SU-DHL-6 (cell line): ENCODE measurements around the gene OR12D2.

ENCODE experiments used
- H2AFZ ChIP-seq: fragments of 200-600 bp; sonication (generic); 2 replicates; pipeline ENCODE4 v1.6.1; 2014; ENCODE audit warnings: low read depth, mild to moderate bottlenecking, moderate library complexity, mixed read lengths, antibody characterized with exemption, low read length; ENCODE audit not compliant: severe bottlenecking
- H3F3A ChIP-seq: fragments of 200-600 bp; shearing (Covaris generic); 2 replicates; pipeline ENCODE4 v1.6.0; 2016; ENCODE audit warnings: antibody characterized with exemption, mild to moderate bottlenecking; ENCODE audit not compliant: insufficient read depth
- H3K27ac ChIP-seq: fragments of 200-600 bp; sonication (generic); 2 replicates; pipeline ENCODE4 v1.5.1; 2016; ENCODE audit warnings: low read depth, mild to moderate bottlenecking, low read length, moderate library complexity, mixed read lengths
- H3K27me3 ChIP-seq: fragments of 200-600 bp; sonication (generic), shearing (Covaris generic); 2 replicates; pipeline ENCODE4 v1.6.0; 2014; ENCODE audit warnings: mild to moderate bottlenecking, low read length
- H3K36me3 ChIP-seq: fragments of 200-600 bp; sonication (generic); 2 replicates; pipeline ENCODE4 v1.6.1; 2014; ENCODE audit warnings: mild to moderate bottlenecking, low read length, mixed read lengths
- H3K4me2 ChIP-seq: fragments of 300-600, 200-600 bp; shearing (Covaris generic), sonication (generic); 2 replicates; pipeline ENCODE4 v1.6.0; 2014; ENCODE audit warnings: low read length, low read depth, mild to moderate bottlenecking; ENCODE audit not compliant: poor library complexity, severe bottlenecking
- H3K4me3 ChIP-seq: fragments of 200-600 bp; sonication (generic); 2 replicates; pipeline ENCODE4 v1.5.1; 2014; ENCODE audit warnings: antibody characterized with exemption, low read length, mild to moderate bottlenecking, mixed read lengths; ENCODE audit not compliant: insufficient read depth, poor library complexity, severe bottlenecking
- H3K79me2 ChIP-seq: fragments of 200-600 bp; sonication (generic); 2 replicates; pipeline ENCODE4 v1.6.1; 2014; ENCODE audit warnings: mild to moderate bottlenecking, low read length, moderate library complexity; ENCODE audit not compliant: insufficient read depth
- H3K9ac ChIP-seq: fragments of 200-600 bp; sonication (generic); 2 replicates; pipeline ENCODE4 v1.7.0; 2014; ENCODE audit warnings: mild to moderate bottlenecking, low read length
- H3K9me2 ChIP-seq: fragments of 200-600 bp; sonication (generic); replicated peaks from 2 replicates; pipeline ENCODE4 v1.6.1; 2014; ENCODE audit warnings: low read length; ENCODE audit not compliant: insufficient read depth
- H3K9me3 ChIP-seq: fragments of 200-600 bp; sonication (generic); 2 replicates; pipeline ENCODE4 v1.6.1; 2014; ENCODE audit warnings: low read length, mixed read lengths; ENCODE audit not compliant: insufficient read depth
- H4K20me1 ChIP-seq: fragments of 200-600 bp; sonication (generic); 2 replicates; pipeline ENCODE4 v1.6.1; 2014; ENCODE audit warnings: low read depth, mild to moderate bottlenecking, antibody characterized with exemption, low read length, moderate library complexity, mixed read lengths
- CTCF ChIP-seq: fragments of 200-600 bp; sonication (generic); IDR thresholded peaks from one replicate; pipeline ENCODE4 v1.5.1; 2017; ENCODE audit warnings: antibody characterized with exemption, mild to moderate bottlenecking, low read length, moderate library complexity; ENCODE audit not compliant: insufficient read depth, poor library complexity, severe bottlenecking
- EZH2phosphoT487 ChIP-seq: fragments of 200-600 bp; sonication (generic), shearing (Covaris generic); conservative IDR thresholded peaks from 2 replicates; pipeline ENCODE4 v1.6.1; 2018; ENCODE audit warnings: mild to moderate bottlenecking, antibody characterized with exemption, low read length, moderate library complexity, mixed read lengths

OR12D2 gene

GRCh38 chr6:29368765-29369164 lies 26.7 kb upstream of the OR12D2 start, which contains the start of gene OR5V1:
OR5V1 (minus strand) TSS chr6:29368865; CDS start chr6:29356195, 12,670 bp downstream.
- H3K4me2 ChIP-seq = no peak within 1 kb of the TSS
- H3K4me3 ChIP-seq = no peak within 1 kb of the TSS
- H2AFZ ChIP-seq = no peak within 1 kb of the TSS
- no peak for TF ChIP-seq EZH2phosphoT487
- no peak for TF ChIP-seq CTCF
- H3K79me2 ChIP-seq = no peaks in the 10 kb centered on the region
- no peaks in the 10 kb centered on the region for H3K9me3 ChIP-seq
- no peak within 1 kb of the TSS for H3K9ac ChIP-seq
- no peak within 1 kb of the TSS for H3K27ac ChIP-seq
- no peaks in the 10 kb centered on the region for H3F3A ChIP-seq
- H3K9me2 ChIP-seq = no peaks in the 10 kb centered on the region
- no peaks in the 10 kb centered on the region for H3K27me3 ChIP-seq
- H4K20me1 ChIP-seq = no peaks in the 10 kb centered on the region
- no peaks in the 10 kb centered on the region for H3K36me3 ChIP-seq

GRCh38 chr6:29375191-29375590 lies 20.2 kb upstream of the OR12D2 start, which contains the start of gene OR12D3:
OR12D3 (minus strand) TSS chr6:29375291; CDS start chr6:29375287, 4 bp downstream.
- no peaks in the 10 kb centered on the region for H3K36me3 ChIP-seq
- H3K4me2 ChIP-seq = no peak within 1 kb of the TSS
- H3K9me3 ChIP-seq = no peaks in the 10 kb centered on the region
- no peaks in the 10 kb centered on the region for H3K27me3 ChIP-seq
- H3F3A ChIP-seq = no peaks in the 10 kb centered on the region
- H3K9me2 ChIP-seq = no peaks in the 10 kb centered on the region
- no peaks in the 10 kb centered on the region for H4K20me1 ChIP-seq
- H3K27ac ChIP-seq = no peak within 1 kb of the TSS
- no peak within 1 kb of the TSS for H2AFZ ChIP-seq
- TF ChIP-seq CTCF = no peak
- no peak within 1 kb of the TSS for H3K4me3 ChIP-seq
- no peaks in the 10 kb centered on the region for H3K79me2 ChIP-seq
- H3K9ac ChIP-seq = no peak within 1 kb of the TSS

- Histone ChIP-seq H3K79me2 (no peaks in the 10 kb centered on the region), H3K27ac (no peak overlapping the region), H3K4me3 (no peak overlapping the region), H3K36me3 (no peaks in the 10 kb centered on the region), H2AFZ (no peak overlapping the region), H3K9me2 (no peaks in the 10 kb centered on the region), H3K27me3 (no peaks in the 10 kb centered on the region), H3K4me2 (no peak overlapping the region), H4K20me1 (no peaks in the 10 kb centered on the region), H3K9ac (no peak overlapping the region), H3F3A (no peaks in the 10 kb centered on the region), H3K9me3 (no peaks in the 10 kb centered on the region)
- TF ChIP-seq EZH2phosphoT487 (no peak), CTCF (no peak)
These were observed 19.4 kb upstream of the OR12D2 start for GRCh38 chr6:29376003-29376402.
